H1 (cell line): ENCODE data around the gene GEN1. TPM values are rescaled to one million over a fixed set of nuclear protein-coding genes. Genes with fewer than 3 reads are reported as not detected.

ENCODE experiments used
- CHD7 ChIP-seq: fragments of 300-600 bp; sonication (generic); IDR thresholded peaks from 2 replicates; pipeline ENCODE4 v1.7.1; 2012; ENCODE audit warnings: low read length, moderate library complexity, mild to moderate bottlenecking, inconsistent platforms; ENCODE audit not compliant: insufficient replicate concordance
- GTF2F1 ChIP-seq: IDR thresholded peaks from 2 replicates; pipeline ENCODE4 v1.6.1; 2012; ENCODE audit warnings: low read depth, low read length, improper control_type of control experiment, borderline replicate concordance
- KDM1A ChIP-seq: fragments of 200-600, 300-600 bp; sonication (generic); IDR thresholded peaks from 2 replicates; pipeline ENCODE4 v1.7.1; 2016; ENCODE audit warnings: mild to moderate bottlenecking, low read length, borderline replicate concordance
- SIX5 ChIP-seq: IDR thresholded peaks from 2 replicates; pipeline ENCODE4 v1.6.1; 2011; ENCODE audit warnings: mild to moderate bottlenecking, low read depth, low read length
- polyA plus RNA-seq, 7 experiments: library from polyadenylated mRNA; depleted of rRNA in 3 of 7; stranded (reverse) in 5 of 7; unstranded in 2 of 7; fragments of >200 nt in 5 of 7; fragments of 200-250 nt in 2 of 7; gene quantifications; 1 replicate in 5 of 7; 2 replicates in 1 of 7; 4 replicates in 1 of 7; pipeline versions ENCODE4 v1.2.1 to v1.2.3, GENCODE V29; 2011 to 2013; ENCODE audit warnings: missing spikeins in 2 of 7, mixed read lengths in 2 of 7
- total RNA-seq: library from RNA; stranded (reverse); fragmentation: NEBNext Ultra II Directional; extraction: Animal tissue kit (Norgen Biotek cat#: 25700); gene quantifications from 2 replicates; pipeline ENCODE4 v1.2.1, GENCODE V29; 2021

GEN1 gene
- total and polyA plus RNA-seq, 2 of the 8 experiments (the other 6 are each of a cell fraction or from before 2014, with no cell fraction given): 6.9 to 19.2 TPM

GRCh38 chr2:17816396-17817245, 62.7 kb downstream of the GEN1 start, which contains the start of gene MSGN1 (continued):
- TF ChIP-seq CHD7 (no peak), GTF2F1 (no peak), KDM1A (no peak), SIX5 (no peak)
